Fibroblast of gingiva (primary cell): Measurements from ENCODE around the gene PSME4.
"Not testable (repeated sequence)": the region's sequence is repeated elsewhere in the genome, so short reads cannot be mapped to it uniquely, and the experiment has no call there.

Experiments used
- DNase-seq: peaks from one replicate; pipeline ENCODE4 v3.0.0-alpha.2; 2011; ENCODE audit warnings: low read depth

PSME4 gene

DNA sequence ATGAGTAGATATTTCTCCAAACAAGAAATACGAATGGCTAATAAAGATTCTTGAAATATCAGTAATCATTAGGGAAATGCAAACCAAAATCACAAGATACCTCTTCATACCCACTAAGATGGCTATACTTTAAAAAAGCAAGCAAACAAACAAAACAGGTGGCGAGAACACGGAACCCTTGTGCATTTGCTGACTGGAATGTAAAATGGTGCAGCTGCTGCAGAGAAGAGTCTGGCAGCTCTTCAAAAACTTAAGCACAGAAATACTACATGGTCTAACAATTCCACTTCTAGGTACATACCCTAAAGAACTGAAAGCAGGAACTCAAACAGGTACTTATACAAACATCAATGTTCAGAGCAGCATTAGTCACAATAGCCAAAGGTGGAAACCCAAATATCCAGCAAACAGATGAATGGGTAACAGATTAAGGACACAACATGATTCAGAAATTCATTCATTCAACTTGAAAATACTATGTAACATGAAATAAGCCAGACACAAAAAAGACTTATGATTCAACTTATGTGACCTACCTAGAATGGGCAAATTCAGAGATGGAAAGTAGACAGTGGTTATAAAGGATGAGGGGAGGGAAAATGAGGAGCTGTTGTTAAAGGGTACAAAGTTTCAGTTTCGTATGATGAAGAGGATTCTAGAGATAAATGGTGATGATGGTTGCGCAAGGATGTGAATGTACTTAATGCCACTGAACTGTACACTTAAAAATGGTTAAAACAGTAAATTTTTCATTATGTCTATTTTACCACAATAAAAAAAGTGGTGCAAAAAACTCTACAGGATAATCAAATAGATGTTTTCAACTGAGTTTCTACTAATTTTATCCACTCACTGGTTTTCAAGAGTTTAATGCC lies 84.2 kb downstream of the PSME4 start:
- no peak for DNase-seq

DNA sequence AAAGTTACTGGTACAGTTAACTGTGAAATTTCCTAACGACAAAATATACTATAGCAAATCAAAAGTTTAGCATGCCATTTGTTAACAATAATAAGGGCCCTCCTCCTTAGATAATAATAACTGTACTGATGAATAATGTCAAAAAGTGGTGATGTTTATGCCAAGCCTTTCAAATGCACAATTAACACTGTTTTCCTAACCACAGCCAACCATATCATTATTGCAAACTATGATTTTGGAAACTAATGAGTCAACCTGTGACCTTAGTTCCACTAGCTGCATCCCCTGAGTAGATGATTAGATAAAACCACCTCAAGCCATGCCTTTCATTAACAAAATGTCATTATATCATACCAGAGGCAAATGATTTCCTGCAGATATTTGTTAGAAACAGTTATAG lies 85.9 kb downstream of the PSME4 start:
- no peak for DNase-seq

DNA sequence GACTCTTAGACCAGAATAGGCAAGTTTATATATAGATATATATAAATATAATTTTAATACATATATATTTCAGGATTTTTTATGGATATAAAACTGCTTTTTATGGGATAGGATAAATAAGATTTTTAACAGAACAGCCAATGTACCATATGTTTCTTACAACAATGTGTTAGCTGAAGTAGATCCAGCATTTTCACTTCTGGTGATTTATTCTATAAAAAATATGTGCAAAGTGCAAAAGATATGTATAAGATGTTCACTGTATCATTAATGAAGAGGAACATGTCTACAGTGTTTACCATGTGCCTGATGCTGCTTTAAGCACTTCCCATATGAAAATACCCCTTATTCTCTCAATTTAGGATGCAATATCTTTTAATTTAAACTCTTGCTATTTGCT lies 88.8 kb downstream of the PSME4 start:
- DNase-seq: no peak

- no peak for DNase-seq
These were observed 89.4 kb downstream of the PSME4 start for GRCh38 chr2:53881360-53881759.

GRCh38 chr2:53880756-53881155 lies 90.0 kb downstream of the PSME4 start:
- peak; percentile 52 for DNase-seq

GRCh38 chr2:53877556-53877955 lies 93.2 kb downstream of the PSME4 start:
- no peak for DNase-seq

DNA sequence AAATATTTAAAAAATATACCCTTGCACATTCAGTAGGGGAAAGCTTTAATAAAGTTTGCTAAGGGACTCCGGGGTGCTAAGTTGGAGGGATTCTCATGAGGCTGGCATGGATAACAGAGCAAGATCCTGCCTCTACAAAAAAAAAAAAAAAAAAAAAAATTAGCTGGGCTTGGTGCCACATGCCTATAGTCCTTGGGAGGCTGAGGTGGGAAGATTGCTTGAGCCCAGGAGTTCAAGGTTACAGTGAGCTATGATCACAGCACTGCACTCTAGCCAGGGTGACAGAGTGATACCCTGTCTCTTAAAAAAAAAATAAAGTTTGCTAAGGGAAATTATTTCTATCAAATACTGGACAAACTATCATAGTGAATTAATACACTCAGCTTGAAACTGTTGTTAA lies 93.7 kb downstream of the PSME4 start:
- no peak for DNase-seq

GRCh38 chr2:53874401-53874950 lies 96.3 kb downstream of the PSME4 start:
- DNase-seq: no peak

GRCh38 chr2:53867773-53868172 lies 103.0 kb downstream of the PSME4 start:
- DNase-seq: no peak

GRCh38 chr2:53867169-53867568 lies 103.6 kb downstream of the PSME4 start:
- no peak for DNase-seq

DNA sequence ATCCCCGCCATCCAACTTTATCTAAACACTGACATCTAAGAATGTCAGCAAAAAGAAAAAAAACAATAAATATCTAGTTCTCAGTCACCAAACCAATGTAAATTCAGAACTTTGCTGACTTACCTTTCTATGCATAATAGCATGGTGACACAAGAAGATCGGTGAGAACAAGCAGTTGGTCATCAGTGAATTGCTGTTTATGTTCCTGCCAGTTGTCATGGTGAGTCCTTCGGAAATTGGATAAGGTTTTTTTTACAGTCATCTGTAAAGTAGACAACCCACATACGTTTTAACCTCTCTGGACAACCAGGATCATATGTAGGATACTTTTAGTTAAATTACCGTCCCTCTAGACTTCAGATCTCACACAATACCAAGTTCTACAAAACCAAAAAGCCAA lies 104.8 kb downstream of the PSME4 start:
- no peak for DNase-seq

- DNase-seq: no peak
These were observed 105.5 kb downstream of the PSME4 start for GRCh38 chr2:53865264-53865663.

DNA sequence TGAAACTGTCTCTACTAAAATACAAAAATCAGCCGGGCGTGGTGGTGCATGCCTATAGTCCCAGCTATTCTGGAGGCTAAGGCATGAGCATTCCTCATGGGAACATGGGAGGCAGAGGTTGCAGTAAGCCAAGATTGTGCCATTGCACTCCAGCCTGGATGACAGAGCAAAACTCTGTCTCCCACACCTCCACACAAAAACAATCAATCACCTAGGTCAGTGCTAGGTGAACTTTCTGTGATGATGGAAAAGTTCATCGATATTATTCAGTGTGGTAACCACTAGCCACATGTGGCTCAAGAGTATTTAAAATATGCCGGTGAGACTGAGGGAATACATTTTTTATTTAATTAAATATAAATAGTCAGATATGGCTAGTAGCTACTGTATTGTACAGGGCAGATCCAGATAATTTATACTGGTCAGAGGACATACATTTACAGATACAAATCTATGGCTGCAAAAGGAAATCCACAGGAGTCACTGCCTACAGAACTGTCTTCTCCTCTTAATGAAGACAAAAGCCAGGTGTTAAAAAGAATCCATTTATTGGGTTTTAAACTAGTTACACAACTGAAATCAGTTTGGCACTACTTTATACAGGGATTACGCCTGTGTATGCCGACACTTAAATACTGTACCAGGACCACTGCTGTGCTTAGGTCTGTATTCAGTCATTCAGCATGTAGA lies 107.1 kb downstream of the PSME4 start:
- no peak for DNase-seq

DNA sequence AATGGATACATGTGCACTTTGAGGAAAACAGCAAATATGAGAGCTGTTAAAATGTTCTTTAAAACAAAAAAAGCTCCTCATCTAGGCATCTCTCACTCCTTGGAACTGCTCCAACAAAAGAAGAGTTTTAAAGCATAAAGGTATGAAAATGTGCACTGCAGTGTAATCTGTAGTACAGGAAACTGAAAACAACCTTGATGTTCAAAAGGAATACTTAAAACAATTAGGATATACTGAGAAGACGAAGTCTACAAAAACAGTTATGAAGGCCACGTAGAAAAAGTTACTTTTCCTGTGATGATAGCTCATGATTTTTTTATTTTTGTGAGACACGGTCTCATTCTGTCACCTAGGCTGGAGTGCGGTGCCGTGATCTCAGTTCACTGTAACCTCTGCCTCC lies 109.0 kb downstream of the PSME4 start:
- DNase-seq: no peak

GRCh38 chr2:53859206-53860181 lies 111.3 kb downstream of the PSME4 start, which contains the start of gene GPR75:
GPR75 (minus strand) TSS chr2:53859967; CDS start chr2:53854756, 5,211 bp downstream.
- DNase-seq: peak; percentile 15

DNA sequence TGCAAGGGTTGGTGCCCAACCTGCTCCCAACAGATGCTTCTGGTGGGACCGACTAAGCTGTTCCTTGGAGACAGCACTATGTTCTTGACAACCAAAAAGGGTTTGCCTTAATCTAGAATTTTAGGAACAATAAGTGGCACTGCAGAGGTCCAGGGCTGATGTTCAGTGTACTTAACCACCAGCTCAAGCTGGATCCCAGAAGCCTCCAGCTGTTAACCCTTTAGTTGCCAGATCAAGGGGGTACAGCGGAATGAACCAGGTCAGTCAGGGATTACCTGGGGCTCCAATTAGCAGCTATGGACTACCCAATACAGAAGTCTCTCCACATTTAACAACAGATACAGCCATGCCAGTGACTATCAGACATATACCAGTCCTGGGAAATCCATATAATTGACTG lies 114.5 kb downstream of the PSME4 start:
- DNase-seq: no peak

DNA sequence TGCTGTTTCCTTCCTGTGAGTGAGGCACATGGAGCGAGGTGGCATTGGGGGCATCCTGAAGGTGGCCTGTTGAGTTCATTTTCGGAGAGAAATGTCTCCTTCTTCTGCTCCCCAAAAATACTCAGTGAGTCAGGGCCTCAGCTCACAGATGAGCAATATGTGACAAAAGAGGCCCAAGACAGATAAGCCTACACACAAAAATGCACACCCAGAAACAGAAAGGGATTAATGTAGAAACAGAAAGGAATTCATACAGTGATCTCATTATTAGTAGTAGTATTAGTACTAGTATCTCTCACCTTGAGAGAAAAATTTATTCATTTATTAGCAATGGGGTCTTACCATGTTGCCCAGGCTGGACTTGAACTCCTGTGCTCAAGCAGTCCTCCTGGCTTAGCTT lies 116.1 kb downstream of the PSME4 start:
- DNase-seq: no peak

DNA sequence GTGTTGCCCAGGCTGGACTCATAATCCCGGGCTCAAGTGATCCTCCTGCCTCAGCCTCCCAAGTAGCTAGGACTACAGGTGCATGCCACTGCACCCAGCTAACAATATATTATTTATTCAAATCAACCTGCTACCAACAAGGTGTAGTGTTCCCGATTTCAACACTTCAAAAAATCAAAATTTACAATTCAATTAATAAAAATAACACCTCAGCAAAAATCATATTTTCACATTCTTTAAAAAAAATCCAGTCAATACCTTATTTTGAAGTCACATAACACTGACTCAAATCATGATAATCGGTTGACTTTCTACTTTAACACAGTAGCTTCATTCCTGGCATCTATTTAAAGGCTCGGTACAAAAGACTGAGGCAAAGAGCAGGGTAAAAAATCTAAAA lies 118.3 kb downstream of the PSME4 start:
- DNase-seq: no peak

- DNase-seq: not testable (repeated sequence)
These were observed 119.6 kb downstream of the PSME4 start for GRCh38 chr2:53851052-53851757.

GRCh38 chr2:53848062-53848461 lies 122.7 kb downstream of the PSME4 start:
- no peak for DNase-seq

DNA sequence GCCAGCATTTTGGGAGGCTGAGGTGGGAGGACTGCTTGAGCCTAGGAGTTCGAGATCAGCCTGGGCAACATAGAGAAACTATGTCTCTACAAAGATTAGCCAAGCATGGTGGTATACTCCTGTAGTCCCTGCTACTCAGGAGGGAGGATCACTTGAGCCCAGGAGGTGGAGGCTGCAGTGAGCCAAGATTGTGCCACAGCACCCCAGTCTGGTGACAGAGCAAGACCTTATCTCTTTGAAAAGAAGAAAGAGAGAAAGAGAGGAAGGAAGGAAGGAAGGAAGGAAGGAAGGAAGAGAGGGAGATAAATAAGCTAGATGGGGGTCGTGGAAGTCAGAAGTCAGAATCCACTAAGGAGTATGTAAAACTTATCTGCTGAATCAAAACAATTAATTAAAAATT lies 127.2 kb downstream of the PSME4 start:
- DNase-seq: no peak
